Keratinocyte (primary cell): ENCODE results near the gene RASSF1. TPM values are rescaled to one million over a fixed set of nuclear protein-coding genes. Genes with fewer than 3 reads are reported as not detected.

Experiments
- DNase-seq: peaks from one replicate; pipeline ENCODE4 v3.0.0-alpha.2; 2011; ENCODE audit warnings: low read depth, missing footprints, low spot score
- FAIRE-seq: peaks from 2 replicates; lab custom pipeline; 2011; peaks lifted over from hg19 to GRCh38; lab: Jason Lieb, UNC
- H2AFZ ChIP-seq: 2 replicates; pipeline ENCODE4 v1.6.0; 2012; ENCODE audit warnings: low read length, control low read depth, inconsistent platforms; ENCODE audit not compliant: control insufficient read depth
- H3K27ac ChIP-seq: 2 replicates; pipeline ENCODE4 v1.5.1; 2011; ENCODE audit warnings: low read length; ENCODE audit not compliant: control insufficient read depth, insufficient read depth
- H3K27me3 ChIP-seq: 3 replicates; pipeline ENCODE4 v1.6.0; 2011; ENCODE audit warnings: low read length; ENCODE audit not compliant: control insufficient read depth, insufficient read depth; ENCODE audit errors: extremely low read depth
- H3K36me3 ChIP-seq, 2 experiments: 2 replicates in 1 of 2; 3 replicates in 1 of 2; pipeline ENCODE4 v1.5.1; 2011; ENCODE audit warnings: low read length in 2 of 2, mild to moderate bottlenecking in 1 of 2; ENCODE audit not compliant: control insufficient read depth in 2 of 2, insufficient read depth in 2 of 2; ENCODE audit errors: extremely low read depth in 1 of 2
- H3K4me1 ChIP-seq: 3 replicates; pipeline ENCODE4 v1.5.1; 2011; ENCODE audit warnings: low read length; ENCODE audit not compliant: control insufficient read depth, insufficient read depth; ENCODE audit errors: extremely low read depth
- H3K4me2 ChIP-seq: 3 replicates; pipeline ENCODE4 v1.6.0; 2011; ENCODE audit warnings: low read depth, low read length; ENCODE audit not compliant: control insufficient read depth, insufficient read depth; ENCODE audit errors: extremely low read depth
- H3K4me3 ChIP-seq, 3 experiments: fragments of 200-600 bp in 1 of 3; sonication (generic) in 1 of 3; 2 replicates in 2 of 3; 3 replicates in 1 of 3; pipeline ENCODE4 v1.5.1; 2011 to 2016; ENCODE audit warnings: low read length in 3 of 3, mild to moderate bottlenecking in 3 of 3, control low read depth in 2 of 3, inconsistent platforms in 1 of 3, low read depth in 1 of 3, mixed read lengths in 1 of 3, mixed run types in 1 of 3, moderate library complexity in 1 of 3; ENCODE audit not compliant: control insufficient read depth in 2 of 3, insufficient read depth in 2 of 3; ENCODE audit errors: extremely low read depth in 1 of 3
- H3K79me2 ChIP-seq: 2 replicates; pipeline ENCODE4 v1.6.0; 2012; ENCODE audit warnings: low read length; ENCODE audit not compliant: control insufficient read depth, insufficient read depth
- H3K9ac ChIP-seq: 3 replicates; pipeline ENCODE4 v1.6.0; 2011; ENCODE audit warnings: low read length; ENCODE audit not compliant: control insufficient read depth, insufficient read depth; ENCODE audit errors: extremely low read depth
- H3K9me1 ChIP-seq: 3 replicates; pipeline ENCODE4 v1.6.0; 2011; ENCODE audit warnings: low read length; ENCODE audit not compliant: control insufficient read depth, insufficient read depth; ENCODE audit errors: extremely low read depth
- H3K9me3 ChIP-seq: 2 replicates; pipeline ENCODE4 v1.5.1; 2012; ENCODE audit warnings: low read depth, low read length; ENCODE audit not compliant: control insufficient read depth
- H4K20me1 ChIP-seq: 3 replicates; pipeline ENCODE4 v1.6.0; 2011; ENCODE audit warnings: low read length; ENCODE audit not compliant: control insufficient read depth, insufficient read depth; ENCODE audit errors: extremely low read depth
- EZH2 ChIP-seq: IDR thresholded peaks from one replicate; pipeline ENCODE4 v1.6.1; 2012; ENCODE audit warnings: inconsistent platforms, mild to moderate bottlenecking, low read length, moderate library complexity
- dilution Hi-C: fragments of 300-500 bp; cut with MboI; formaldehyde crosslinking; loops from one replicate; pipeline ENCODE4 v1.7.0; 2020; ENCODE audit warnings: low sequenced_read_pairs; ENCODE audit not compliant: extremely low pct_ligation_motif_present
- polyA plus RNA-seq, 5 experiments: library from polyadenylated mRNA; depleted of rRNA in 3 of 5; stranded (reverse) in 3 of 5; stranded (forward) in 1 of 5; unstranded in 1 of 5; fragments of >200 nt; gene quantifications; 1 replicate in 1 of 5; 2 replicates in 3 of 5; 3 replicates in 1 of 5; pipeline versions ENCODE4 v1.2.1 to v1.2.3, GENCODE V29; 2011 to 2012; ENCODE audit warnings: missing spikeins in 2 of 5, low read depth in 1 of 5, low replicate concordance in 1 of 5
- TF ChIP-seq, protein P1 (sequence below), 3 experiments: IDR thresholded peaks in 1 of 3; conservative IDR thresholded peaks in 1 of 3; optimal IDR thresholded peaks in 1 of 3; 2 replicates in 2 of 3; 3 replicates in 1 of 3; pipeline versions ENCODE3 to v1.5.1; 2011; ENCODE audit warnings: low read length in 3 of 3, mild to moderate bottlenecking in 3 of 3, moderate library complexity in 2 of 3, control low read depth in 1 of 3, inconsistent platforms in 1 of 3; ENCODE audit not compliant: insufficient read depth in 2 of 3; ENCODE audit errors: extremely low read depth in 1 of 3

RASSF1 gene
- polyA plus RNA-seq, 1 donor (not counting 4 experiments of a cell fraction or from before 2014, with no cell fraction given), result 28.5 TPM

DNA sequence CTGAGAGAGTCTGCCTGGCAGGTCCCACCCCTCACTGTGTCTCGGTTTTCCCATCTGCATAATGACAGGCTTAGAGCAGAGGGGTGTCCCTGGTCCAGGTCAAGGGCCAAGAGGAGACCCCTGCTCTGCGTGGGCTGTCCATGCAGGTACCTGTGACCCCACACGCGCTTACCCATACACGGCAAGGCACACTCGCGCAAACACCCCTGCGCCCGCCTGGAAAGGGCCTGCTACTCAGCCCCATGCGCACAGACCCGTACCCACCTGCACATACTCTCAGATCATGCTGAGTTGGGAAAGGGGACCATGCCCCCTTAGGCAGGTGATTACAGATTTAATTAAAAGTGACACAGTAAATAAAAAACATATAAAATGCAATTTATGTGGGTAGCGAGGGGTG is 42.1 kb upstream of the RASSF1 start:
- no peaks in the 10 kb centered on the region for H3K4me1 ChIP-seq
- H3K36me3 ChIP-seq, result no peaks in the 10 kb centered on the region
- no peaks in the 10 kb centered on the region for H3K9me1 ChIP-seq
- H3K4me3 ChIP-seq, result no peak overlapping the region
- H3K4me2 ChIP-seq, result no peak overlapping the region
- no peak for DNase-seq
- dilution Hi-C loops, result no loop called here
- H3K27me3 ChIP-seq, result peaks cover 21% of the 10 kb centered on the region
- TF ChIP-seq, protein P1, sequence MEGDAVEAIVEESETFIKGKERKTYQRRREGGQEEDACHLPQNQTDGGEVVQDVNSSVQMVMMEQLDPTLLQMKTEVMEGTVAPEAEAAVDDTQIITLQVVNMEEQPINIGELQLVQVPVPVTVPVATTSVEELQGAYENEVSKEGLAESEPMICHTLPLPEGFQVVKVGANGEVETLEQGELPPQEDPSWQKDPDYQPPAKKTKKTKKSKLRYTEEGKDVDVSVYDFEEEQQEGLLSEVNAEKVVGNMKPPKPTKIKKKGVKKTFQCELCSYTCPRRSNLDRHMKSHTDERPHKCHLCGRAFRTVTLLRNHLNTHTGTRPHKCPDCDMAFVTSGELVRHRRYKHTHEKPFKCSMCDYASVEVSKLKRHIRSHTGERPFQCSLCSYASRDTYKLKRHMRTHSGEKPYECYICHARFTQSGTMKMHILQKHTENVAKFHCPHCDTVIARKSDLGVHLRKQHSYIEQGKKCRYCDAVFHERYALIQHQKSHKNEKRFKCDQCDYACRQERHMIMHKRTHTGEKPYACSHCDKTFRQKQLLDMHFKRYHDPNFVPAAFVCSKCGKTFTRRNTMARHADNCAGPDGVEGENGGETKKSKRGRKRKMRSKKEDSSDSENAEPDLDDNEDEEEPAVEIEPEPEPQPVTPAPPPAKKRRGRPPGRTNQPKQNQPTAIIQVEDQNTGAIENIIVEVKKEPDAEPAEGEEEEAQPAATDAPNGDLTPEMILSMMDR (optimal IDR thresholded peaks at IDR 0.05 in 1 of 3, IDR thresholded peaks at IDR 0.05 in 1 of 3, conservative IDR thresholded peaks at IDR 0.05 in 1 of 3; ENCODE audit: extremely low read depth in 1 of 3, insufficient read depth in 2 of 3, low read length in 3 of 3), result no peak
- no peak for TF ChIP-seq EZH2
- no peaks in the 10 kb centered on the region for H3K79me2 ChIP-seq
- H3K9me3 ChIP-seq, result no peaks in the 10 kb centered on the region
- no peak overlapping the region for H3K9ac ChIP-seq
- H2AFZ ChIP-seq, result no peak overlapping the region
- no peak for FAIRE-seq
- no peak overlapping the region for H3K27ac ChIP-seq
- H4K20me1 ChIP-seq, result peaks cover 3% of the 10 kb centered on the region

- no peaks in the 10 kb centered on the region for H3K4me1 ChIP-seq
- no peak overlapping the region for H3K27ac ChIP-seq
- no peak overlapping the region for H3K4me2 ChIP-seq
- peaks cover 11% of the 10 kb centered on the region for H3K27me3 ChIP-seq
- DNase-seq, result no peak
- TF ChIP-seq, protein P1 (optimal IDR thresholded peaks at IDR 0.05 in 1 of 3, IDR thresholded peaks at IDR 0.05 in 1 of 3, conservative IDR thresholded peaks at IDR 0.05 in 1 of 3; ENCODE audit: extremely low read depth in 1 of 3, insufficient read depth in 2 of 3, low read length in 3 of 3), result no peak
- TF ChIP-seq EZH2, result no peak
- dilution Hi-C loops, result no loop called here
- no peak overlapping the region for H2AFZ ChIP-seq
- no peak overlapping the region for H3K9ac ChIP-seq
- H4K20me1 ChIP-seq, result peaks cover 3% of the 10 kb centered on the region
- H3K4me3 ChIP-seq, result no peak overlapping the region
- H3K36me3 ChIP-seq, result no peaks in the 10 kb centered on the region
- H3K9me1 ChIP-seq, result no peaks in the 10 kb centered on the region
- no peaks in the 10 kb centered on the region for H3K79me2 ChIP-seq
- FAIRE-seq, result no peak
- no peaks in the 10 kb centered on the region for H3K9me3 ChIP-seq
These were observed 40.7 kb upstream of the RASSF1 start for GRCh38 chr3:50381383-50381782.
